Coronary artery (tissue), 2 donors: ENCODE data around the gene MGST2.
"Not testable (repeated sequence)": the region's sequence is repeated elsewhere in the genome, so short reads cannot be mapped to it uniquely, and the experiment has no call there.

Source experiments
- DNase-seq: peaks from one replicate; pipeline ENCODE4 v3.0.0-alpha.2; 2017; ENCODE audit warnings: low spot score
- H3K27ac ChIP-seq, 2 donors: fragments of 200-600 bp; sonication (generic); one replicate each; pipeline ENCODE4 v1.5.1; 2016 to 2019
- H3K4me3 ChIP-seq: fragments of 200-600 bp; sonication (generic); 2 replicates; pipeline ENCODE4 v1.5.1; 2016; ENCODE audit warnings: mild to moderate bottlenecking, moderate library complexity
- CTCF ChIP-seq: fragments of 200-600 bp; sonication (generic); IDR thresholded peaks from one replicate; pipeline ENCODE4 v1.5.1; 2019; ENCODE audit warnings: antibody characterized with exemption

MGST2 gene

GRCh38 chr4:139625482-139625881 lies 40.1 kb upstream of the MGST2 start:
- no peak overlapping the region for H3K27ac ChIP-seq
- H3K4me3 ChIP-seq: no peak overlapping the region
- no peak for TF ChIP-seq CTCF
- DNase-seq: no peak

GRCh38 chr4:139628184-139629012 lies 37.2 kb upstream of the MGST2 start:
- no peak for TF ChIP-seq CTCF
- H3K27ac ChIP-seq: no peak overlapping the region
- H3K4me3 ChIP-seq: no peak overlapping the region
- no peak for DNase-seq

- no peak for TF ChIP-seq CTCF
- Histone ChIP-seq H3K27ac (no peak overlapping the region), H3K4me3 (no peak overlapping the region)
- no peak for DNase-seq
Observed at GRCh38 chr4:139629436-139630125, 36.0 kb upstream of the MGST2 start.

- no peak for DNase-seq
- no peak overlapping the region for H3K27ac ChIP-seq
- TF ChIP-seq CTCF: no peak
- no peak overlapping the region for H3K4me3 ChIP-seq
Observed at GRCh38 chr4:139630126-139630495, 35.5 kb upstream of the MGST2 start.

GRCh38 chr4:139630991-139631390 lies 34.6 kb upstream of the MGST2 start:
- Histone ChIP-seq H3K4me3 (no peak overlapping the region), H3K27ac (no peak overlapping the region)
- TF ChIP-seq CTCF: no peak
- DNase-seq: no peak

- TF ChIP-seq CTCF: no peak
- Histone ChIP-seq H3K27ac (no peak overlapping the region), H3K4me3 (no peak overlapping the region)
- DNase-seq: no peak
Observed at GRCh38 chr4:139631791-139632190, 33.8 kb upstream of the MGST2 start.

GRCh38 chr4:139632739-139633138 lies 32.9 kb upstream of the MGST2 start:
- not testable (repeated sequence) for DNase-seq, H3K27ac ChIP-seq, H3K4me3 ChIP-seq
